H54 (cell line): ENCODE measurements around the gene NACC2.

Experiments
- DNase-seq: peaks from one replicate; pipeline ENCODE4 v3.0.0; 2011; ENCODE audit warnings: low spot score, mixed read lengths; ENCODE audit not compliant: insufficient read length
- FAIRE-seq: peaks from 3 replicates; lab custom pipeline; 2011; peaks lifted over from hg19 to GRCh38; lab: Jason Lieb, UNC
- POLR2A ChIP-seq: IDR thresholded peaks from 2 replicates; pipeline ENCODE4 v1.6.1; 2011; ENCODE audit warnings: low read depth, mild to moderate bottlenecking, low read length

NACC2 gene

GRCh38 chr9:136052991-136053756, 41.9 kb downstream of the NACC2 start:
- DNase-seq (peak; percentile 44), FAIRE-seq (no peak)
- no peak for TF ChIP-seq POLR2A

DNA sequence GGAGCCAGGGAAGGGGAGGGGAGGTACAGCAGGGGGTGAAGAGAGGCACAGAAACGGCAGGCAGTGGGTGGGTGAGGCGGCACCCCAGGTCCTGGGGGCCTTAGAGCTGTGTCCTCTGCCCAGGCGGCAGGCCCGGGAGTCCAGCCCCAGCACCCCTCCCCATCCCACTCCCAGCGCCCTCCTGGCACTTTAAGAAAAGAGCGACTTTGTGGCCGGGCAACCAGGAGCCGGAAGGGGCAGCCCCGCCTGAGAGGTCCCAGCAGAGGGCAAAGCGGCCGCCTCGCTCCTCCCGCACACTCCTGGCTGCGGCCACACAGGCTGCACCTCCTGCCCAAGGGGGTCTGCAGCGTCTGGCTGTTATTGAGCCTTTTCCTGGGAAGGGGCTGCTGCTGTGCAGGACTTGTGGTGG, 42.6 kb downstream of the NACC2 start:
- DNase-seq = peak; percentile 90
- TF ChIP-seq POLR2A = peak; percentile 86
- FAIRE-seq = no peak

DNA sequence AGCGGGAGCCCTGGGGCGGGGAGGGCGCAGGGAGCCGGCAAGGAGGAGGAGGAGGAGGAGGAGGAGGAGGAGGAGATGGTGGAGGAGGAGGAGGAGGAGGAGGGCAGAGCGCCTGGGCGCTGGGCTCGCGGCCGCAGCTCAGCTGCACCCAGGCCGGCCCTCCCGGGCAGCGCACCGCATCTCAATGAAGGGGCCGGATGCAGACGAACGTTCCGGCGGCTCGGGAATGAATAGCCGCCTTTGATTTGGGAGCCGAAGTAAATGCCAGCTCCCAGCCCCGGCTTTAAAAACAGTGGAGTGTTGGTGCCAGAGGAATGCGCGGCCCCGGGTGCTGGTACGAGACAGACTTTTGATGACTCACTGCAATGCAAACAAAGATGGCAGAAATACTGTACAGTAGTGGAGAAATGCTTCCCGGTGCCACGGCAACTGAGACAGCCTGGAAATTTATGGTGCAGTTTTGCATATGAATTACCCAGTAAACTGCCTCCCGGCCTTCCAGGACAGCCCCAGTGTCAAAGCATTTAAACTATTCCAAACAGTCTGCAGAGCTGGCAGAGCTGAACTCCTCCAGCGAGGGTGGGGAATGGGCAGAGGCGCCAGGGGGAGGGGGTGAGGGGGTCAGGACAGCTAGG, 43.1 kb downstream of the NACC2 start:
- FAIRE-seq (peak; percentile 99), DNase-seq (peak; percentile 98)
- TF ChIP-seq POLR2A = no peak

DNA sequence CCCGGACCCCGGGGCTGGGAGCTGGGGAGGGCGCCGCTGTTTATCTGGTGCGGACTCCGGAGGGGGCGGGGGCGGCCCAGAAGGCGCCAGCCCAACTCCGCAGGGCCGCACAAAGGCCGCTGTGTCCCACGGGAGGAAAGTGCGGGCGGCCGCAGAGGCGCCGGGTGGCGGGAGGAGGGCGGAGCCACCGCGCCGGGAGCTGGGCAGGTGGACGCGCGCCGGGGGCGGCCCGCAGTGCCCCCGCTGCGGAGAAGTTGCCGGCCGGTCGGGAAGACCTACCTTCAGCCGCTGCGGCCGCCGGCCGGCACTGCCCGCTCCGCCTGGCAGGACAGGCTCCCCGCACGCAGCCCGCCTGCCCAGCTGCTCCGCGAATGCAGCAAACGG, 43.6 kb downstream of the NACC2 start:
- peak; percentile 2; the same call in 1 of the 2 replicates for TF ChIP-seq POLR2A
- FAIRE-seq (no peak), DNase-seq (peak; percentile 52)

- no peak for DNase-seq
- TF ChIP-seq POLR2A = no peak
- no peak for FAIRE-seq
Observed at GRCh38 chr9:136050701-136051452, 44.2 kb downstream of the NACC2 start.

GRCh38 chr9:136050266-136050700, 44.8 kb downstream of the NACC2 start:
- DNase-seq (no peak), FAIRE-seq (no peak)
- TF ChIP-seq POLR2A = no peak

- FAIRE-seq (no peak), DNase-seq (no peak)
- no peak for TF ChIP-seq POLR2A
Observed at GRCh38 chr9:136049491-136050265, 45.4 kb downstream of the NACC2 start.

- TF ChIP-seq POLR2A = no peak
- DNase-seq (no peak), FAIRE-seq (no peak)
Observed at GRCh38 chr9:136048560-136049411, 46.3 kb downstream of the NACC2 start.

GRCh38 chr9:136047775-136048559, 47.1 kb downstream of the NACC2 start:
- DNase-seq (no peak), FAIRE-seq (no peak)
- no peak for TF ChIP-seq POLR2A

GRCh38 chr9:136047076-136047774, 47.9 kb downstream of the NACC2 start:
- no peak for TF ChIP-seq POLR2A
- FAIRE-seq (no peak), DNase-seq (no peak)

GRCh38 chr9:136046554-136046920, 48.6 kb downstream of the NACC2 start:
- FAIRE-seq (no peak), DNase-seq (no peak)
- TF ChIP-seq POLR2A = no peak
